Progenitor cell of endocrine pancreas (in vitro differentiated cells): ENCODE results near the gene CNOT6. TPM values are rescaled to one million over a fixed set of nuclear protein-coding genes. Genes with fewer than 3 reads are reported as not detected.
A peak's percentile ranks its signal among the peaks of the same experiment; 100 is the strongest.

ENCODE experiments used
- DNase-seq: peaks from one replicate; pipeline ENCODE4 v3.0.0; 2021; ENCODE audit warnings: low spot score; ENCODE audit not compliant: unreplicated experiment
- H3K27ac Mint-ChIP-seq: 2 replicates; pipeline ENCODE4 v1.8.0; 2021; ENCODE audit warnings: mild to moderate bottlenecking, moderate library complexity, mixed read lengths
- H3K27me3 Mint-ChIP-seq: 2 replicates; pipeline ENCODE4 v1.8.0; 2021; ENCODE audit warnings: mixed read lengths
- H3K36me3 Mint-ChIP-seq: 2 replicates; pipeline ENCODE4 v1.8.0; 2022; ENCODE audit warnings: mixed read lengths; ENCODE audit not compliant: insufficient read depth
- H3K4me1 Mint-ChIP-seq: 2 replicates; pipeline ENCODE4 v1.8.0; 2021; ENCODE audit warnings: low read depth, mixed read lengths
- H3K4me3 Mint-ChIP-seq: 2 replicates; pipeline ENCODE4 v1.8.0; 2021; ENCODE audit warnings: low read depth, mild to moderate bottlenecking, moderate library complexity, mixed read lengths
- H3K9me3 Mint-ChIP-seq: 2 replicates; pipeline ENCODE4 v1.8.0; 2021; ENCODE audit warnings: low read depth, mixed read lengths
- CTCF ChIP-seq: fragments of 200-600 bp; sonication (generic); IDR thresholded peaks from one replicate; pipeline ENCODE4 v1.5.0; 2021; ENCODE audit warnings: antibody characterized with exemption, mild to moderate bottlenecking; ENCODE audit not compliant: unreplicated experiment
- total RNA-seq: library from RNA; stranded (reverse); gene quantifications from 2 replicates; pipeline ENCODE4 v1.2.1, GENCODE V29; 2021

CNOT6 gene
- total RNA-seq, 1 donor from 2014 or later: 70.4 TPM

- Mint-ChIP-seq H3K27ac (peak overlapping the region; percentile 1), H3K4me1 (peaks cover 11% of the 10 kb centered on the region), H3K36me3 (peaks cover 33% of the 10 kb centered on the region), H3K27me3 (no peaks in the 10 kb centered on the region), H3K9me3 (no peaks in the 10 kb centered on the region), H3K4me3 (no peak overlapping the region)
- TF ChIP-seq CTCF: no peak
- DNase-seq: no peak
These were observed 54.4 kb downstream of the CNOT6 start for GRCh38 chr5:180548563-180548962.

GRCh38 chr5:180553530-180553929 lies 59.4 kb downstream of the CNOT6 start:
- Mint-ChIP-seq H3K36me3 (peaks cover 39% of the 10 kb centered on the region), H3K9me3 (no peaks in the 10 kb centered on the region), H3K4me3 (no peak overlapping the region), H3K27me3 (no peaks in the 10 kb centered on the region), H3K27ac (no peak overlapping the region), H3K4me1 (peaks cover 4% of the 10 kb centered on the region)
- no peak for TF ChIP-seq CTCF
- no peak for DNase-seq

- H3K9me3 Mint-ChIP-seq: no peaks in the 10 kb centered on the region
- TF ChIP-seq CTCF: no peak
- H3K4me3 Mint-ChIP-seq: no peak overlapping the region
- H3K36me3 Mint-ChIP-seq: peaks cover 43% of the 10 kb centered on the region
- DNase-seq: no peak
- no peaks in the 10 kb centered on the region for H3K4me1 Mint-ChIP-seq
- no peaks in the 10 kb centered on the region for H3K27me3 Mint-ChIP-seq
- peak overlapping the region; percentile 68 for H3K27ac Mint-ChIP-seq
These were observed 61.2 kb downstream of the CNOT6 start for GRCh38 chr5:180555168-180555921.

- Mint-ChIP-seq H3K27ac (no peak overlapping the region), H3K9me3 (no peaks in the 10 kb centered on the region), H3K4me3 (no peak overlapping the region), H3K4me1 (no peaks in the 10 kb centered on the region), H3K27me3 (no peaks in the 10 kb centered on the region), H3K36me3 (peaks cover 51% of the 10 kb centered on the region)
- no peak for DNase-seq
- TF ChIP-seq CTCF: no peak
These were observed 63.1 kb downstream of the CNOT6 start for GRCh38 chr5:180557217-180557809.

- Mint-ChIP-seq H3K9me3 (no peaks in the 10 kb centered on the region), H3K4me3 (no peak overlapping the region), H3K36me3 (peaks cover 46% of the 10 kb centered on the region), H3K27ac (peak overlapping the region; percentile 82), H3K4me1 (no peaks in the 10 kb centered on the region), H3K27me3 (no peaks in the 10 kb centered on the region)
- TF ChIP-seq CTCF: no peak
- no peak for DNase-seq
These were observed 64.1 kb downstream of the CNOT6 start for GRCh38 chr5:180558232-180558631.
